Activated naive CD4-positive, alpha-beta T cell (primary cell): ENCODE measurements around the gene WDR31.

Source experiments
- DNase-seq, 4 experiments: peaks; one replicate each; lab custom pipeline; 2025; lab: John Stamatoyannopoulos, UW

WDR31 gene

GRCh38 chr9:113331780-113332179 is 8.3 kb downstream of the WDR31 start:
- no peak for DNase-seq

DNA sequence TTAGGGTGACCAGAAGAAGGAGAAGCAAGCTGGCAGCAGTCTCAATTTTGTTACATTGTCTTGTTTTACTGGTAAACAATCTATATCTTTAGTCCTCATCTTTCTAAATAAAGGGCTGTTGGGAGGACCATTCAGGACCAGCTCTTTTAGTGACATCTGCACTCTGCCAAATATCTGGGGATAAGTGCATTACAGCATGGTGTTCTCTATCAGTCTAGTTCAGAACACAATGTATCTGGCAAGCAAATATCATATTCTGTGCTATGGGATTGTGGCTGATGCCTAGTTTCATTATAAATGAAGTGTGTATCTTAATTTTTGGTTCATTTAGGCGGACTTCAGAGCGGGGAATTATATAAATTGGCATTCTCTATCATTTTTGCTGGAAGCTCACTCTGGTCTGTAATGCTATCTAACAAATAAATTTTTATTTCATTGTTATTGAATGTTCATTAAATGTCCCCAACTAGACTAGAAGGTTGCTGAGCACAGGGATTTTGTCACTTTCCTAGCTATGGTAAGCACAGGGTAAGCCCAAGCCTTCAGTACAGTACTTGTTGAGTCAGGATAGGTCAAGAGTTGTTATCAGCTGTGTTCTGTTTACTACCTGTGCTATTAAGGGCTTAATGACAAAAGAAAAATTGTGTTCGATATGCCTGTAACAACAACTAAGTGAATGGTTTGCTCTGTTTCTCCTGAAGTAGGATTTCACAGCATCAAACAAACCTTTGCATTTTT is 11.9 kb downstream of the WDR31 start:
- no peak for DNase-seq

DNA sequence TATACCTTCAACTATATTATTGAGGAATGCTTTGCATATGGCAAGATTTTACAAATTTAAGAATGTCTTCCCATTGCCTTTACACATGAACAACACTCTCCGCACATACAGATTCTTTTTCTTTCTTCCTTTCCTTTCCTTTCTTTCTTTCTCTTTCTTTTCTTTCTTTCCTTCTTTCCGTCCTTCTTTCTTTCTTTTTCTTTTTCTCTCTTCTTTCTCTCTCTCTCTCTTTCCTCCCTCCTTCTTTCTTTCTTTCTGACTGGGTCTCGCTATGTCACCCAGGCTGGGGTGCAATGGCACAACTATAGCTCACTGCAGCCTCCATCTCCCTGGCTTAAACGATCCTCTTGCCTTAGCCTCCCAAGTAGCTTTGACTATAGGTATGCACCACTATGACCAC is 13.8 kb downstream of the WDR31 start:
- DNase-seq = no peak

DNA sequence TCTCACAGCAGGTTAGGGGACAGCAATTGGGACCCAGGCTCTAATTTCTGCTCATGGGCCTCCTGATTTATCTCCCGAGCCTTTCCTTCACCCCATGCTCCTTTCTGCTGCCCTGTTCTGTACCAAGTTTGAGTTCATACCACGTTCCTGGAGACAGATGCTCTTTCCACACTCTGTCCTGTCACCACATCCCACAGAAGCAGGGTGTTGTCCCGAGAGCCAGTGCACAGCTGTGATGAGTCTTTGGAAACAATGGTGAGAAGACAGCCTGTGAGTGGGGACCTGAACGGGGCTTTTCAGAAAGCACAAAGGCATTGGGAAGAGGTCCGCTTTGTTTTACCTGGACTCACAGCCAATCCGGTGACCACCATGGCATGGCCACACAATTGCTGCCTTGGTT is 17.4 kb downstream of the WDR31 start:
- no peak for DNase-seq

GRCh38 chr9:113320051-113320450 is 20.0 kb downstream of the WDR31 start:
- no peak for DNase-seq

DNA sequence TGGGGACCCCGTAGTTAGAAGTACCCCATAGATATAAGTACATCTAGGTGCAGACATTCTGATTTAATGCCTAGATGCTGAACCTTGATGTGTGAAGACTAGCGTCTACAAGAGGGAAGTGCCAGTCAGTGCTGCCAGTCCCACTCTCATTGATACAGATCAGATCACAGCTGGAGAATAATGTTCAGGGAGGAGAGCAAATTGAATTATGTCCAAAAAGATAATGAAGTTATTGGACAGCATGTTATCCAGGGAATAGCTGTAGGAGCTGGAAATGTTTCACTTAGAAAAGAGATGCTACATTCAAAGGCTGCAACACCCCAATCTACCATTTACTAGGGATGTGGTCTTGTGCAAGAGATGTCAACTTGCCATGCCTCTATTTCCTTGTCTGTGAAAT is 21.0 kb downstream of the WDR31 start:
- DNase-seq = no peak

GRCh38 chr9:113317777-113318176 is 22.3 kb downstream of the WDR31 start:
- DNase-seq = no peak

DNA sequence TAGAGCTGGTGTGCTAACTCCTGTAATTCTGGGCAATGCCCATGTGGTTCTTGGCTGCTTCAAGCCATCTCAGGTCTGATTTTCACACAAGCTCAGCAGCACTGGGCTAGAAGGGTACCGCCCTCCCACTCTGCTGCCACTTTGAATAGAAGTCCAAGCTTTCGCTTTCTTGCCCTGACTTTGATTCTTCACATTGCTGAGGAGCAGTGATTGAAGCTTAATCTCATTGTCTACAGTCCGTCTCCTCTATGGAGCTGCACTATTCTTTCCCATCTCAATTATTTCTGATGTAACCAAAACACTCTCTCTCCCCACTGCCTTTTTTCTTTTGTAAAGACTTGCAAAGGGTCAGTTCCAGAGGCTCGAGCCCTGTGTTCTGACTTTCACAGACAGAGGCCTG is 24.0 kb downstream of the WDR31 start:
- DNase-seq = no peak

DNA sequence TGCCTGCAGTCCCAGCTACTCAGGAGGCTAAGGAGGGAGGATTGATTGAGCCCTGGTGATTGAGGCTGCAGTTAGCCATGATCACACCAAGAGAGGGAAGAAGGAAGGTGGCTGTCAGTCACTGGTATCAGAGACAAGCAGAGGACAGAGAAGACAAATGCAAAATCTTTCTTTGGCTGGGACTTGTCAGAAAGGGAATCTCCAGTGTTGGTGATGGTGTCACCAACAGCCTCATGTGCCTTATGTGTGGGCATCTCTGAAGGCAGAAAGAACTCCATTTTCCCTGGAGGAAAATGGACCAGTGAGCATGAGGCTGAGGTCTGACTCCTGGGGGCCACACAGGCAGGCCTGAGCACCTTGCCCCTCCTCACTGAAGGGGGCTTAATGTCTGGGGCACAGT is 24.8 kb downstream of the WDR31 start:
- no peak for DNase-seq

DNA sequence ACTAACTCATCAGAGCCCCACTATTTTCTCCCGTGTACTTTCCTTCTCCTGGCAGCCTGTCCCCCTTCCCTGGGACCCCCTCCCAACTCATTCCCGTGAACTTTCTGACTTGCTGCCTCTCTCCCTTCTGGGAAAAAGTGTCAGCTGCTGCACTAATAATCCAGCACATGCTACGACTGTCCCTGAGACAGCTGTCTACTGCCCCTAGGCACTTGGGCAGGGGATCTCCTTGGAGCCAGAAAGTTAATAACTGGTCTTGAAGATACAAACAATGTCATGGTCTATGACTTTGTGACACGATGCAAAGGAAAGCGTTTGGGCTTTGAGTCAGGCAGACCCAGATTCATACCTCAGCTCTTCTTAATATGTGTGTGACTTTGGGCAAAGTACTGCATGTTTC is 26.8 kb downstream of the WDR31 start:
- no peak for DNase-seq

GRCh38 chr9:113311961-113312360 is 28.1 kb downstream of the WDR31 start:
- no peak for DNase-seq

DNA sequence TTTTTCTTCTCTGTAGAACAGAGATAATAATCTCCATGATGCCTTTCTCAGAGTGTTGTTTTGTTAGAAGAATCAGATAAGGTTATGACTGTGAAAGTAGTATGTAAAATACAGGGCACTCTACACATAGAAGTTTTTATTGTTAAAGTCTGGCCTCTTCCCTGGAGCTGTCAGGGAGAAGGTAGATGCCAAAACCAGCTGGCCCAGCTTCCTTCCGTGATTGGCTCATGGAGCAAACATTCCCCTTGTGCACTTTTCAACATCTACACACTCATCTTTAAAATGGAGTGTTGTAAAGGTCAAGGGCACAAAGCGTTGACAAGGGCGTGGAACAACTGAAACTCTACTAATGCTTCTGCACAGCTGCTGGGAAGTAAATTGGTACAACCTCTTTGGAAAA is 29.5 kb downstream of the WDR31 start:
- no peak for DNase-seq

GRCh38 chr9:113309204-113309813 is 30.8 kb downstream of the WDR31 start:
- no peak for DNase-seq

- no peak for DNase-seq
These were observed 32.6 kb downstream of the WDR31 start for GRCh38 chr9:113307396-113307975.

- DNase-seq = no peak
These were observed 33.5 kb downstream of the WDR31 start for GRCh38 chr9:113306566-113306965.

DNA sequence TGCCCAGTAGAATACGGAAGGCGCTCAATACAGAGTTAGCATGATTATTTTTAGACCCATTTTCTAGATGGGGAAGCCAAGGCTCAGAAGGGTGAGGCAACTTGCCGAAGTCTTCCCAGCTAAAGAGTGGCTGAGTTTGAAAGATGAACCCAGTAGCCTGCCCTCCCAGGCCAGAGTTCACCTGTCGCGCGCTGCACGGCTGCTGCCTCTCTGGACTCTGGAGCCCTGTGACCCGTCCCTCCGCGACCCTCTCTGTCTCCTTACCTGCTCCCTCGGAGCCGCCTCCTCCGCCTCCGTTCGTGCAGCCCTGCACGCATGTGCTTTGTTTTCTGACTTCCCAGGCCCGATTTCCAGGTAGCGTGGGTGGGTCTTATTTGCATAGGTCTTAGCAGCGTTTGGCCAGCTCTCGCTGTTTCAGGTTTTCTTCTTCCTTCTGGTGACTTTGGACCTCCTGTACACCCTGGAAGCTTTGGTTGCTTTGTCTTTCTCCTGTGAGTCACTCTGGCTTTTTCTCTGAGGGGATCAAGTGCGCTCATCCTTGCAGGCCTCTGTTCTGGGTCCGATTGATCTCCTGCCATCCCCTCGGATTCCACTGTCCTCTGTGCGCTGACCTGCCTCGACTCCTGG is 37.2 kb downstream of the WDR31 start, which contains the start of gene RNF183:
RNF183 (minus strand) TSS at position 585 of the 627 bp plus-strand sequence. CDS start 5,192 bp downstream, outside the sequence.
- no peak for DNase-seq

DNA sequence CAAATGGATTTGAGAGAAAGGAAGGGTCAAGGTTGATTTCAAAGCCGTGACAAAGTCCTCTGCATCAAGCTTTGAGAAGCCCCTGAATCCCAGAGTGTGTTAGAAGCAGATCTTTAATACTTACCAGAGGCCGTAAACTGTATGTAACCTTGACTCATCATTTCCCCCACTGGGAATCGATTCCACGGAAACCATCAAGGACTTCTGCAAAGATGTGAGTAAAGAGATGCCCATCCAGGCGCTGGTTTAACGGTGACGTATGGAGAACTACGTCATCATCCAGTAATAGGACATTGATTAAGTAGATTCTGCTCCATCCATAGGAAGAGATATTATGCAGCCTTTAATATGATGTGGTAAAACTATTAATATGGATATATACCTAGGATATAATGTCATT is 38.5 kb downstream of the WDR31 start:
- no peak for DNase-seq

- no peak for DNase-seq
These were observed 40.2 kb downstream of the WDR31 start for GRCh38 chr9:113299800-113300292.

DNA sequence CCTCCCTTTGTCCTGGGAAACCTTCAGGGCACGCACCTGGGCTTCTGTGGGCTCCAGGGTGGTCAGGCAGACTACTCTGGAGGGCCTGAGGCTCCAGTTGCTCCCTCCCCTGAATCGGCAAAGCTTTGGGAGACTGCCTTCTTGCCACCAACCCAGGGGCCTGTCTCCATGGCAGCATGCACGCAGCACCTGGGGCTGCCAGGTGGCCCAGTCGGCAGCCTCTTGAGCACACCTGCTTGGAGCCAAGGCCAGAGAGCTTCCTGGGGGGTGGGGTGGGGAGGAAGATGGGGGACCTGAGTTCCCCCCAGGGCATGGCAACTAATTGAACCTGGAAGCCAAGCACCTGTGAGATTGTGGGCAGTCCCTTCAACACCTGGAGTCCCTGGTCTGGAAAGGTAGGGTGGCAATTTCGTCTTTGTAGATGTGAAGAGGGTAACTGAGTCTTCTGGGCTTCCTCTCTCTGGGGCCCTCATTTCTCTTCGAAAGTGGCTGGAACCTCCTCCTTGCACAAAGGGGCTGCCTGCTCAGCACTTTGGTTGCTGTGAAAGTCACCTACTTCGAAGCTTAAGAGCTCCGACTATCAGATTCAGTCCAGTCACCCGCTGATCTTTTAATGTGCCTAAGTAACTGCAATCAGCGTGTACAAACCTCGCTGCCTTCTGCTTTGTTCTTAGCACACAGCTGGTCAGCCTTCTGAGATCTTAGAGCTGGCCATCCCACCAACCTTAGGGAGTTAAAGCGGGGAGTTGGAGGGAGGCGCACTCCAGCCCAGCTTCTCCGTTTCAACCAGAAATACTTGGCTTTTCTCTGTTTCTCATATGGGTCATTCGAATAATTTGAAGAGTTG is 40.9 kb downstream of the WDR31 start:
- no peak for DNase-seq

DNA sequence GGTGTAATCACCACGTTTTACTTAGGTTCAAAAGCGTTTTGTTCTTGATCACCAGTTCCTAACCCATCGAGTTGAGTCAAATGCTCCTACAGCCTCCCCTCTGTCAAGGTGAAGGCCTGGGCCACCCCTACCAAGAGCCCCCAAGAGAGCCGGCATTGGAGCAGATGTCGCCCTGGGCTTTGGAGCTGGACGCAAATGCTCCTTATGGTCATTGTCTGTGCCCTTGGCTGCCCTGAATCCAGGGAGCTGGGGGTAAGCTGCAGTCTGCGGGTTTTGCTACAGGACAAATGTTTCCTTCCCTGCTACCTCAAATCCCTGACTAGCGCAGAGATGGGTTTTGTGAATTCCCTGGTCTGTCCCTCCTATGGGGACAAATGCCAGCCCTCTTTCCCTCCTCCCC is 41.8 kb downstream of the WDR31 start:
- no peak for DNase-seq

DNA sequence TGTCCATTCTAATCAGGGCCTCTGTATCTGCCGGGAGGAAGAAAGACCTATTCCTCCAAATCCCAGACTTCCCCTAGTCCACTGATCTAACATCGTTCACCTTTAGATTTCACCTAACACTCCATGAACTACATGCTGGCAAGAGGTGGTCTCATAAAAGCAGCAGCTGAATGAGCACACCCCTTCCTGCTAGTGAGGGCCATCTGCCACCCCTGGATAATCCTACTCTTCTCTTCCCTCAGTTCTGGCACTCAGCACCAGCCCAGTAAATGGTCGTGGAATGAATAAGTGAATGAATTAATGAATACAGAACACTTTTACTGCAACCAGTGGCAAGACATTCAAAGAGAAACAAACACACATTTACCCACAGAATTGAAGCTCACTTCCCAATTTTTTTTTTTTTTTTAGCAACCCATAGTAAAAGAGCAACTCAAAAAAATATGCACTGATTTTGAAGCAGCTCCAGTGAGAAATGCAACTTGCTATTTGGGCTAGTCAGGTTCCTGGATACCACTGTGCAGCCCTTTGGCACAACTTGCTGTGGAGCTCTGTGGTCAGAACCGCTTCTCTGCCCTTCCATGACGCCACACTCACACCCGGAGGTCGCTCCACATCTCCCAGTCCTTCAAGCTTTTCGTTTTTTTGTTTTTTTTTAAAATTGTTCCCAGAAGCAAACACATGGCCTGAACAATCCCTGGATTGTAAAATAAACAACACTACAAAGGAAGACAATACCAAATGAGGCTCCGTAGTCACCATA is 43.1 kb downstream of the WDR31 start:
- no peak for DNase-seq
